KBM-7 (cell line): ENCODE data around the gene CRYL1.

Source experiments
- DNase-seq: peaks from one replicate; pipeline ENCODE4 v3.0.0-alpha.2; 2015
- in situ Hi-C: fragments of 300-500 bp; cut with MboI; formaldehyde crosslinking; loops from 2 replicates; pipeline ENCODE4 v1.14.3; 2020; ENCODE audit warnings: low sequenced_read_pairs, low pct_unique_long_range_greater_than_20kb, mixed read lengths

Gene CRYL1

DNA sequence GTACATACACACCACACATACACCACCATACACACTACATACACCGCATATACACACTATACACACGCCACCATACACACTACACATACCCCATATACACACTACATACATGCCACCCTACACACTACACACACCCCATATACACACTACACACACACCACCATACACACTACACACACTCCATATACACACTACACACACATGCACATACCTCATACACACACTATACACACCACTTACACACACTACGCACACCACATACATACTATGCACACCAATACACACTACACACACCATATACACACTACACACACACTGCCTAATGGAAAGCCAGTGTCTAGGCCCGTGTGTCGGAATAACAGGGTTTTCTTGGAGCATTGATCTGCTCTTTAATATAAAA lies 27.5 kb downstream of the CRYL1 start:
- DNase-seq: no peak
- in situ Hi-C loops: no loop called here

DNA sequence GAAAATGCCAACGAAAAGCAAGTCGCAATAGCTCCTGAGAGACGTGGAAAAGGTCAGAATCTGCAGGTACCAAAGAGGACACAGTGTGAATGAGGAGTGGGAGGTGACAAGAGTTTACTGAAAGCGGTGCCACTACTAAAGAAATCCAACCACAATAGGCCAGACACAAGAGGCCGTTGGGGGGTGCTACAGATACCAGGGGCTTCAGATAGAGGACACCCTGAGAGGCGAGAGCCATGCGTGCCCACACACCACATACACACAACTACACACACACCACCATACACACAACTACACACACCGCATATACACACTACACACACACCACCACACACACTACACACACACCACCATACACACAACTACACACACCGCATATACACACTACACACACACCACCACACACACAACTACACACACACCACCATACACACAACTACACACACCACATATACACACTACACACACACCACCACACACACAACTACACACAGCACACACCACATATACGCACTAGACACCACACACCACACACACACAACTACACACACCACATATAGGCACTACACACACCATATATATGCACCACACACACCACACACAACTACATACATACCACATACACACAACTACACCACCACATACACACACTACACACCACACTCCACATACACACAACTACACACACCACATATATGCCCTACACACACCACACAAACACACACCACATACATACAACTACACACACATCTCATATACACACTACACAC lies 28.5 kb downstream of the CRYL1 start:
- in situ Hi-C loops: no loop called here

DNA sequence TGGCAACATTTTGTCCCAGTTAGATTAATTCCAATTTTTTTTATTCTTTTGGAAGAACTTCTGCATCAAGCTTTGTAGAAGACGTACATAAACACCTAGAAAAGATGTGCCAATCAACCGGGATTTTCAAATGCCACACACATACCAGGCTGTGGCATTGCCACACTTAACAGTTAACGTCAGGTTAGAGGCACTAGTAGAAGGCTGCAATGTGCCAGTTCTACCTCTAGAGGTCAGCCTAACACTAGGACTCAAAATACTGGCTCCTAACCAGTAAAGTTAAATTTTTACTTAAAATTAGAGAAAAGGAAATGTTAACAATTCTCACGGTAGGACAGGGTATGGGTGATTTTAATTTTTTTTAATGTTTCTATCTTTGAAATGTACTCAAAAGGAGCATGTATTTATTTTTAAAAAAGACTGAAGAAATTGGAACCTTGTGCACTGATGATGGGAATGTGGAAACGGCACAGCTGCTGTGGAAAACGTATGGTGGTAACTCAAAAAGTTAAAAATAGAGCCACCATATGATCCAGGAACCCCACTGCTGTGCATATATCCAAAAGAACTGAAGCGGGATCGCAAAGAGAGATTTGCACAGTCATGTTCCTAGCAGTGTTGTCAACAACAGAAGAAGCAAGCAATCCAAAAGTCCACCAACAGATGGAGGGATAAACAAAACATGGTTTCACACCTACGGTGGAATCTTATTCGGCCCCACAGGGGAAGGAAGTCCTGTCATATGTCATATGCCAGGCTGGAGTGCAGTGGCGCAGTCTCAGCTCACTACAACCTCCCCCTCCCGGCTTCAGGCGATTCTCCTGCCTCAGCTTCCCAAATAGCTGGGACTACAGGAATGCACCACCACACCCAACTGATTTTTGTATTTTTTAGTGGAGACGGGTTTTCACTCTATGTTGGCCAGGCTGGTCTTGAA lies 30.3 kb downstream of the CRYL1 start:
- DNase-seq: peak; percentile 71
- in situ Hi-C loops: no loop called here

More for the DNA sequence above, 28.5 kb downstream of the CRYL1 start:
- DNase-seq: no peak

DNA sequence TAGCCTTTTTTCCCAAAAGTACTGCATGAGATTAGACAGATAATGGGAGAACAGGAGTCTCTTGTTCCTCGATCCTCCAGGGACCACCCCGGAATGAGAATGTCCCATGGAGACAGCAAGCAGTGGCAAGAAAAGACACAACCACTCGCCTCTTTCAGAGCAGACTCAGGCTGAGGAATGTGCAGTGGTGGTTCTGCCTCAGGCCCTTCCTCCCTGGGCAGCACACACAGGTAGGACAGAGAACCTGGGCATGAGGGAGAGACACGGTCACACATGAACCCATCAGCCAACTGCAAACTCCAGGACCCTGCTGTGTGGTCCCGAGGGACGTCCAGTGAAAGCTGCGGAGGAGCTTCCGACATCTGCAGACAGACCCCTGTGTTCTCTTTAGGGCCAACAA lies 31.0 kb downstream of the CRYL1 start:
- in situ Hi-C loops: no loop called here
- DNase-seq: no peak

DNA sequence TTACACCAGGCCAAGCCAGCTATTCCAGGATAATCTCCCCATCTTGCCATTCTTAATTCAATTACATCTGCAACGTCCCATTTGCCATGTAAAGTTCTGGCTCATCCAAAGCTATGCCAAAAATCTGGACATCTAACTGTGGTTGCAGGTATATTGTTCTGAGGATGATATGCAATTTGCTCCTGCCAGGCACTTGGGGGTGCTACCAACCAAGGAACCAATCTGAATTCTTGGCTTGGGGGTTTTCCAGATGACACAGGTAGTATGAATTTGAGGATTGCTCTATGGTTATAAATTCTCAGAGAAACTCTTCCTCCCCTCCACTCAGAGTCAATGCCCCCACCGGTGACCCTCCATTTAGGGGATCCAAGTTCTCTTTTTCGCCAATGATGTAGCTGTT lies 33.0 kb downstream of the CRYL1 start:
- DNase-seq: no peak
- in situ Hi-C loops: no loop called here

DNA sequence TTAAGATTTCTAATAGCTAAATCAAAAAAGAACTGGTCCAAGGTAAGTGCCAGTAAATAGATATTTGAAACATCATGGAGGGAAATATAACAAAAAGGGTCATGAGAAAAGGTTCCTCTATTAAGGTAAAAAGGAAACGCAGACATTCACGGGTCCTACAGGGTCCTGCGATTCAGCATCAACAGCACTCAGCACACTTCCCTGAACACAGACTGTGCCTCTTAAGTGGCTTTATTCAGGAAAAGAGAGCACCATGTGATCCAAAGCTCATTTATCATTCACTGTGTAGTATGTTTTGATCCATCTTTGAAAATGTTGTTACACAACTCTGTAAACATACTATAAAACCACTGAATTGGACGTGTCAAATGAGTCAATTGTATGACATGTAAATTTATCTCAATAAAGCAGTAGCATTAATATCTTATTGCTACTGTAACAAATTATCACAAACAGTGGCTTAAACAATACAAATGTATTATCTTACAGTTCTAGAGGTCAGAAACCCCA lies 33.7 kb downstream of the CRYL1 start:
- in situ Hi-C loops: no loop called here
- DNase-seq: no peak

DNA sequence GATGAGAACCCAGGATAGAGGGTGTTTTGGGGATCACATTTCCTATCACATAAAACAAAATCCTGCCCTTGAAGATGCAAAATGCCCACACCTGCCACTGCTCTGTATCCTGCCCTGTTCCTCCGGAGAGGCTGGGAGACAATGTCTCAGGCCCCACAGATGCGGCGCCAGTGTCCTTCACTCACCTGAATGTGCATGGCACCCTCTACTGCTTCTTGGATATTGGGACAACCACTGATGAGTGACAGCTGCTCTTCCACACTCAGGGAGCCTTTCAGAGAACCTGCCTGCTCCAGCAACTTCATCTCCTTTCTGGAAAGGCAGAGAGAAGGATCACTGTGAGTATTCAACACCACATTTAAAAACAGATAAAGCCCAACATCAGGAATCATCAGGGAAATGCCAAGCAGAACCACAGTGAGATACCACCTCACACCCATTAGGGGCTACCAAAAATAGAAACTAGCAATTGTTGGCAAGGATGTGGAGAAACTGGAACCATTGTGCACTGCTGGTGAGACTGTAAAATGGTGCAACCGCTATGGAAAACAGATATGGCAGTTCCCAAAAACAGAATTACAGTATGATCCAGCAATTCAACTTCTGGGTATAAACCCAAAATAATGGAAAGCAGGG lies 36.4 kb downstream of the CRYL1 start:
- in situ Hi-C loops: no loop called here
- DNase-seq: no peak

DNA sequence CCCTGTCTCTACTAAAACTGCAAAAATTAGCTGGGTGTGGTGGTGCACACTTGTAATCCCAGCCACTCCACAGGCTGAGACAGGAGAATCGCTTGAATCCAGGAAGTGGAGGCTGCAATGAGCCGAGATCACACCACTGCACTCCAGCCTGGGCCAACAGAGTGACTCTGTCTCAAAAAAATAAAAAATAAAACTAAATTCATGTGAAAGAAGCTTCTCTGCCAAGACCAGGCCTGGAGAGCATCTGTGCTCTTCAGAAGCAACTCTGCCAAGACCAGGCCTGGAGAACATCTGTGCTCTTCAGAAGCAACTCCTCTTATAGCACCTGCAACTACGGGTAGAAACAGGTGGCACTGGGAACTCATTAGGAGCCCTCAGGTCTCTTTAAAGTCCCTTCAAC lies 37.7 kb downstream of the CRYL1 start:
- DNase-seq: no peak
- in situ Hi-C loops: no loop called here

DNA sequence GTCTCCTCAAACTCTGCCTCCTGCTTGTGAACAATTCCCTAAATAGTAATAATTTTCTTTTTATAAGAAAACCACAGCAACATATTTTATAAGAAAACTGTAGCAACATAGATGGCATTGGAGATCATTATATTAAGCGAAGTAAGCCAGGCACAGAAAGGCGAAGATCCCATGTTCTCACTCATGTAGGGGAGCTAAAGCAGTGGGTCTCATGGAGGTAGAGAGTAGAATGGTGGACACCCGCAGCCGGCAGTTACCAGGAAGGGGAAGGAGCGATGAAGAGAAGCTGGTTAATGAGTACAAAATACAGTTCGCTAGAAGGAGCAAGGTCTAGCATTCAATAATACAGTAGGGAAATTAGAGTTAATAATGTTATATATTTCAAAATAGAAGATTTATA lies 42.9 kb downstream of the CRYL1 start:
- no peak for DNase-seq
- in situ Hi-C loops: no loop called here

DNA sequence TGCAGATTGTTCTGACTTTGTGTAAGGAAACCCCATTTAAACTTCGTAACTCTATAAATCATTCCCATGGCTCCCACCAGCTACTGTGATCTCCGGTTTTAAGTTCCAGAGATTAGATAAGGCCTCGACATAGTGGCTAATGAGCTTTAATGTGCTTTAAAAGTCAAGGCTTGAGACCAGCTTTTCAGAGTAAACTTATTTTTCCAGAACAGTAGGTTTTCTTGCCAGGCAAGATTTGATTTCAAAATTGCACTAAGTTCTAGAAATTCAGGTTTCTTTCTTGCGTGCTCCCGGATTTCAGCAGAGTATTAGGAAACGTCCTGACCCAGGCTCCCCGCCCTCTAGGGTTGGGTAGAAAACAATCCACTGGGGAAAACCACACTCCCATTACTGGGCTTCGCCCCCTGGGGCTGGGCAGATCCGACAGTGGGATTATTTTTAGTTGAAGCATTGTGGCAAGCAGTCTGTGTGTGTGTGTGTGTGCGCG lies 43.3 kb downstream of the CRYL1 start:
- DNase-seq: no peak
- in situ Hi-C loops: no loop called here

DNA sequence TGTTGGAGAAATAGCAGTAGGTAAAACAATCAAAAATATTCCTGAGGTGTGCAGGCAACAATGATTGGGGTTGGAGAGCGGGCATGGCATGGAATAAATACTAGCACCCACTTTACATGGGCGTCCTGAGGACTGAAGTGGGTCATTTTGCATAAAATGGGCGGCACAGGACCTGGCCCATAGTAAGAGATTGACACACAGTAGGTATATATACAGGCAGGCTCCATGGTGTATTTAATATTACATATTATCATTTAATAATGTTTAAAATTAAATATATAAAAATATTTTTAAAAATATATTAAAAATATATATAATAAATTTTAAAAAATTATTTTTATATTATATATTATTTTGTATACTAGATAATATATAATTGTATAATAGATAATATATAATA lies 48.3 kb downstream of the CRYL1 start:
- no peak for DNase-seq
- in situ Hi-C loops: no loop called here

DNA sequence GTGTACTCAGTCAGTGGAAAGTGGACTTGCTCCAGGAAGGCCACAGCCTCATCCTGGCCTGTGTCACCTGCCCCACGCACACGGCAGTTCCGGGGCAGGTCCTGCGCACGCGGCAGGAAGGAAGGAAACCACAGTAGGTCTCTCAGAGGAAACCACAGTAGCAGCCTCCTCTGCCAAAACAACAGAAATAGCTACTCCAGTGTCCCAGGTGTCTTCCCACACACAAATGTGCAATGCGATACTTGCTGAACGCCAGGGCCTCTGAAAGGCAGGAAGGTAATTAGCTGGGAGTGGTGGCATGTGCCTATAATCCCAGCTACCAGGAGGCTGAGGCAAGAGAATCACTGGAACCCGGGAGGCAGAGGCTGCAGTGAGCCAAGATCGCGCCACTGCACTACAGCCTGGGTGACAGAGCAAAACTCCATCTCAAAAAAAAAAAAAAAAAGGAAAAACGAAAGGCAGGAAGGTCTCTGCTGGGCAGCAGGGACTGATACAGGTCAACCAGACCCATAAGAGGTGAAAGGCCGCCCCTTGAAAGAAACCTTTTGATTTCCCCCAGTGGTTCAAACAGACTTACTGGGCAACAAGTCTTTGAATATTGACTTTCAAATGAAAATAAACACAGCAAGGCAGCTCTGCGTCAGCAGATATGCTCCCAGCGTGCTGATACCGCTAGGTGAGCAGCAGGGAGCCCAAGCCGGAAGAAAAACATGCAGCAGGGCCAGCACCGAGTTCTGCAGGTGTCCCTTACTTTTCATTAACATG lies 49.5 kb downstream of the CRYL1 start:
- in situ Hi-C loops: no loop called here
- DNase-seq: peak; percentile 85

DNA sequence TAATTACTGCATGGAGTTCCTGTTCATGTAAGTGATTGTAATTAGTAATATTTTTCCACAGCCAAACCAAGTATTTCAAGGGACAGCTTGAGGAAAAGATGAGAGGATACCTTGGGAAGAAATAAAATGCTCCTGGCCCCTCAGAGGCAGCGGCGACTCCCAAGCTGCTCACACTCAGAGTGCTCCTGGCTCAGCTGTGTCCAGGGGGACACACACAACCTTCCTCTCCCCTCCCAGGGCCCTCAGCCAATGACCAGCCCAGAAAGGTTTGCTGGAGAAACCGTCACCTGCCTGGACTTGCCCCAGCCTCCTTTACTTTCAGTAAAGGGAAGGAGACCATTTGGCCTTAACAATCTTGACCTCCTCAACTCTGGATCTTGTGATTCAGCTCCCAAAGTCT lies 51.1 kb downstream of the CRYL1 start:
- no peak for DNase-seq
- in situ Hi-C loops: no loop called here

DNA sequence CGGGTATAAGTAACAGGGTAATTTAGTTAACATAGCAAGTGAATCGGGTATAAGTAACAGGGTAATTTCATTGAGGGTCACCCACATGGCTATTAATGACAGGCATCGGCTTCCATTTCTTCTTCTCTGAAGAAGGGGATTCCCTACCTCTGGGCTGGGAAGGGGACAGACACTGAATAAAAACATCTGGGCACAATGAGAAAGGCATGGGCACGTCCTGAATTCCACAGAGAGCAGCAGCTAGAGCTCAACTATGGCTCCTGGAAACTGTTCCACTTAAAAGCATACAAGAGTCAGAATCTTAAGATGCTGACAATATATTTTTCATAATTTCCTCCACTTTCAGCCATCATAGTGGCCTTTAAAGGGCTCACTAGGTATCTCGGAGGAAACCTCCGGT lies 51.8 kb downstream of the CRYL1 start:
- in situ Hi-C loops: no loop called here
- no peak for DNase-seq

DNA sequence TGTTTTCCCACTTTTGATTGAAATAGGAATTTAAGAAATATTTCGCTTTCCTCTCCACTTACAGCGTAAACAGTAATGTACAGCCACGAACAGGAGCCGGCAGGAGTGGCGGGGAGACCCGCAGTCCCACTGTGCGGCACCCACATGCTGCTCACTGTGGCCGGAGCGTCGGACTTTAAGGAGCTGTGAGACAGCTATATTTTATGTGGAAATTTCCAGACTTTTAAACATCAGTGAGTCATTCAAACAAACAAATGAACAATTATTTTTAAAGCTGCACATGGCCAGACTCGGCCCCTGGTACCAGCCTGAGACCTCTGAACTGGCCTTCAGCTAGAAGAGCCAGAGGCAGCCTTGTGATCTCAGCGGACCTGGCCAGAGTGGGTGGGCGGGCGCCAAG lies 52.5 kb downstream of the CRYL1 start:
- DNase-seq: no peak
- in situ Hi-C loops: no loop called here

DNA sequence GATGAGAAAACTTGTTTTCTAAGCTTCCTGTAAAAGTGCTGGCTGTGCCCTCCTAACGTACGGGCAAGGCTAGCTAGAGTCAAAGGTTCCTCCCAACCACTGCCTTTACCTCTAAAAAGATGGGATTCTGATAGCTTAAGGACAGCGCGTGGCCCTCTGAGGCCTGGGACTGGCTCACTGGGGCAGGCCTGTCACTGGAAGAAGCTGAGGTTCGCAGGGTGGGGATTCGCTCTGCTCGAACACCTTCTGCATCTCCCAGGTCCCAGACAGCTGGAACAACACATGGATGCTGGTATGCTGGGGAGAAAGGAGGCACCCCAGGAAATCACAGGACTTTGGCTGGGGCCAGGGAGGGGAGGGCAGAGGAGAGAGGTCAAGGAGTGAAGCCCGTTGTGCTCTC lies 53.1 kb downstream of the CRYL1 start:
- no peak for DNase-seq
- in situ Hi-C loops: no loop called here

DNA sequence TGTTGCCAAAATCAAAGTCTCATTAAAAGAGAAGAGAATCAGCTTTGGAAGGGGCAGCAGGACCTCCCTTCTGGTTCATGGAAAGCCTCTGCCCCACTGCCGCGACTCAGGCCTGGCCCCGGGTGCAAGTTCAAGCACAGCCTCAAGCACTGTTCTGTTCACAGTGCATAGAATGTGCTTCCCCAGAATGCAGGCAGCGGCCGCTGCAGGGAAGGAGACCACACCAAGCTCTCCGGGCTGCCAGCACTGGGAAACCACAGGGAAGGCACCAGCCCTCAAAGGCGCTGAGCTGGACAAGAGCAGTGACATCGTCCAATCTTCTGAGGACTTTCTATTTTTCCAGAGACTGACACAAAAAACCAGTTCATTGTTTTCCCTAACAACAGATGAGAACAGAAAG lies 55.5 kb downstream of the CRYL1 start:
- DNase-seq: no peak
- in situ Hi-C loops: no loop called here

DNA sequence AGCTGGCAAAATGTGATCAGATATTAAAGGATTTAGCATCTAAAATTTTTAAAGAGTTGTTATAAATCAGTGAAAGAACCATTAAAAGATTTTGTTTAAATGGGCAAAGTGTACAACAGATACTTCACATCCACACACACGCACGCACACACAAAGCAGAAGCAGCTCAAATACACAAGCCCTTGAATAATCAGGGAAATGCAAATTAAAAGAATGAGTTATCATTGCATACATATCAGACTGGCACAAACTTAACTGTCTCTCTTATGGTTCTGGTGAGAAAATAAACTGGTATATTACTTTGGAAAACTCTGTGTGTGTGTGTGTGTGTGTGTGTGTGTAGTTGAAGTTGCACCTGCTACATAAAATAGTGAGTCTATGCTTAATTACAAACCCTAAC lies 59.3 kb downstream of the CRYL1 start:
- in situ Hi-C loops: no loop called here
- DNase-seq: no peak
